H1 (cell line): Measurements from ENCODE around the gene CACNA1D. TPM values are rescaled to one million over a fixed set of nuclear protein-coding genes. Genes with fewer than 3 reads are reported as not detected.

Experiments used
- CTCF ChIA-PET: fragments of 300-600 bp; sonication (Branson Sonifier 250); formaldehyde crosslinking; loops from one replicate; lab custom pipeline; 2021; ENCODE audit not compliant: partially characterized antibody; lab: Charles Lee
- POLR2A ChIA-PET: fragments of 300-600 bp; sonication (Branson Sonifier 250); formaldehyde crosslinking; loops from one replicate; lab custom pipeline; 2021; ENCODE audit warnings: inconsistent platforms; ENCODE audit not compliant: partially characterized antibody; lab: Charles Lee
- DNase-seq, 2 experiments: peaks; one replicate each; pipeline versions ENCODE4 v3.0.0 to v3.0.0-alpha.2; 2010 to 2022; ENCODE audit warnings: low spot score in 2 of 2, low read depth in 1 of 2, mixed read lengths in 1 of 2
- FAIRE-seq: peaks from 2 replicates; lab custom pipeline; 2011; peaks lifted over from hg19 to GRCh38; lab: Jason Lieb, UNC
- H2AFZ ChIP-seq: 2 replicates; pipeline ENCODE4 v1.8.1; 2012; ENCODE audit warnings: low read length, inconsistent platforms
- H2AK5ac ChIP-seq: 2 replicates; pipeline ENCODE4 v1.6.1; 2013; ENCODE audit warnings: low read depth, low read length
- H2BK120ac ChIP-seq: replicated peaks from 2 replicates; pipeline ENCODE3; 2013; ENCODE audit warnings: low read depth, low read length, inconsistent platforms
- H2BK12ac ChIP-seq: 2 replicates; pipeline ENCODE4 v1.6.1; 2013; ENCODE audit warnings: low read depth, low read length
- H2BK15ac ChIP-seq: 2 replicates; pipeline ENCODE4 v1.6.1; 2013; ENCODE audit warnings: low read length
- H2BK20ac ChIP-seq: 2 replicates; pipeline ENCODE4 v1.6.1; 2013; ENCODE audit warnings: low read length
- H2BK5ac ChIP-seq: 2 replicates; pipeline ENCODE4 v1.6.1; 2013; ENCODE audit warnings: low read depth, low read length
- H3K14ac ChIP-seq: 2 replicates; pipeline ENCODE4 v1.6.1; 2013; ENCODE audit warnings: inconsistent platforms; ENCODE audit not compliant: insufficient read length
- H3K18ac ChIP-seq: 2 replicates; pipeline ENCODE4 v1.6.1; 2013; ENCODE audit warnings: low read length; ENCODE audit errors: extremely low read depth
- H3K23ac ChIP-seq: 2 replicates; pipeline ENCODE4 v1.6.1; 2013; ENCODE audit warnings: inconsistent platforms; ENCODE audit not compliant: insufficient read length
- H3K23me2 ChIP-seq: 2 replicates; pipeline ENCODE4 v1.6.1; 2013; ENCODE audit warnings: low read depth, low read length
- H3K27ac ChIP-seq: 2 replicates; pipeline ENCODE4 v1.6.1; 2011; ENCODE audit warnings: low read depth, low read length, inconsistent platforms
- H3K27me3 ChIP-seq, 4 experiments: replicated peaks in 1 of 4; 1 replicate in 1 of 4; 2 replicates in 3 of 4; pipeline versions ENCODE4 v1.6.1 to v1.8.1; 2011 to 2013; ENCODE audit warnings: low read length in 3 of 4, mild to moderate bottlenecking in 3 of 4, inconsistent platforms in 2 of 4, mixed read lengths in 2 of 4, moderate library complexity in 1 of 4; ENCODE audit not compliant: control insufficient read depth in 3 of 4, insufficient read depth in 3 of 4; ENCODE audit errors: extremely low read depth in 1 of 4
- H3K36me3 ChIP-seq, 4 experiments: 2 replicates each; pipeline versions ENCODE4 v1.6.1 to v1.8.1; 2011 to 2013; ENCODE audit warnings: mild to moderate bottlenecking in 4 of 4, low read length in 3 of 4, moderate library complexity in 2 of 4, control low read depth in 1 of 4, inconsistent platforms in 1 of 4; ENCODE audit not compliant: insufficient read depth in 4 of 4, control insufficient read depth in 2 of 4
- H3K4ac ChIP-seq: replicated peaks from 2 replicates; pipeline ENCODE3; 2013; ENCODE audit warnings: low read length, low read depth, mixed read lengths, inconsistent platforms; ENCODE audit not compliant: insufficient read length
- H3K4me1 ChIP-seq, 4 experiments: replicated peaks in 1 of 4; 1 replicate in 1 of 4; 2 replicates in 3 of 4; pipeline versions ENCODE4 v1.6.1 to v1.8.1; 2011 to 2013; ENCODE audit warnings: low read length in 3 of 4, inconsistent platforms in 2 of 4, mixed read lengths in 1 of 4; ENCODE audit not compliant: insufficient read depth in 4 of 4, control insufficient read depth in 3 of 4
- H3K4me2 ChIP-seq, 2 experiments: 2 replicates each; pipeline versions ENCODE4 v1.6.1 to v1.8.1; 2011 to 2013; ENCODE audit warnings: low read depth in 2 of 2, low read length in 2 of 2, control low read depth in 1 of 2, inconsistent platforms in 1 of 2, mild to moderate bottlenecking in 1 of 2; ENCODE audit not compliant: insufficient read depth in 1 of 2
- H3K4me3 ChIP-seq, 4 experiments: fragments of 200-600, 300-600 bp in 1 of 4; sonication (generic), shearing (Covaris generic), sonication (Bioruptor Twin) in 1 of 4; 2 replicates each; pipeline versions ENCODE4 v1.5.1 to v1.8.1; 2011 to 2016; ENCODE audit warnings: low read length in 4 of 4, low read depth in 3 of 4, control low read depth in 2 of 4, inconsistent platforms in 2 of 4, mild to moderate bottlenecking in 2 of 4, mixed read lengths in 1 of 4, moderate library complexity in 1 of 4; ENCODE audit not compliant: insufficient read depth in 2 of 4; ENCODE audit errors: extremely low read depth in 1 of 4
- H3K56ac ChIP-seq: replicated peaks from 2 replicates; pipeline ENCODE3; 2013; ENCODE audit warnings: low read depth, mild to moderate bottlenecking, mixed read lengths, low read length, inconsistent platforms; ENCODE audit not compliant: insufficient read length
- H3K79me1 ChIP-seq: 2 replicates; pipeline ENCODE4 v1.6.1; 2013; ENCODE audit warnings: low read depth, low read length, control low read depth
- H3K79me2 ChIP-seq, 2 experiments: 2 replicates each; pipeline versions ENCODE4 v1.6.1 to v1.8.1; 2012 to 2013; ENCODE audit warnings: low read length in 2 of 2, mild to moderate bottlenecking in 2 of 2, inconsistent platforms in 1 of 2; ENCODE audit not compliant: insufficient read depth in 2 of 2, control insufficient read depth in 1 of 2
- H3K9ac ChIP-seq, 4 experiments: replicated peaks in 1 of 4; 1 replicate in 1 of 4; 2 replicates in 3 of 4; pipeline versions ENCODE4 v1.6.1 to v1.8.1; 2011 to 2013; ENCODE audit warnings: low read depth in 3 of 4, low read length in 3 of 4, control low read depth in 2 of 4, mild to moderate bottlenecking in 2 of 4, moderate library complexity in 2 of 4, inconsistent platforms in 1 of 4; ENCODE audit errors: extremely low read depth in 1 of 4
- H3K9me3 ChIP-seq, 2 experiments: 2 replicates each; pipeline versions ENCODE4 v1.6.1 to v1.8.1; 2012 to 2013; ENCODE audit warnings: mild to moderate bottlenecking in 2 of 2, moderate library complexity in 2 of 2, control low read depth in 1 of 2, inconsistent platforms in 1 of 2, low read depth in 1 of 2, low read length in 1 of 2, mixed read lengths in 1 of 2; ENCODE audit not compliant: insufficient read depth in 2 of 2
- H4K20me1 ChIP-seq, 2 experiments: replicated peaks in 1 of 2; 2 replicates each; pipeline versions ENCODE3 to v1.8.1; 2011 to 2013; ENCODE audit warnings: inconsistent platforms in 2 of 2, low read length in 2 of 2, mild to moderate bottlenecking in 1 of 2; ENCODE audit not compliant: insufficient read depth in 2 of 2, control insufficient read depth in 1 of 2
- H4K5ac ChIP-seq: 2 replicates; pipeline ENCODE4 v1.6.1; 2013; ENCODE audit warnings: low read length, low read depth, mixed read lengths, inconsistent platforms; ENCODE audit not compliant: insufficient read length
- H4K8ac ChIP-seq: 2 replicates; pipeline ENCODE4 v1.8.0; 2013; ENCODE audit warnings: mild to moderate bottlenecking, moderate library complexity, low read length, inconsistent platforms; ENCODE audit not compliant: insufficient read depth; ENCODE audit errors: extremely low read depth
- H4K91ac ChIP-seq: replicated peaks from 2 replicates; pipeline ENCODE3; 2013; ENCODE audit warnings: low read length, mixed read lengths, inconsistent platforms; ENCODE audit not compliant: insufficient read length
- HDAC2 ChIP-seq, 2 experiments: fragments of 300-600 bp in 1 of 2; sonication (generic) in 1 of 2; IDR thresholded peaks; 2 replicates each; pipeline ENCODE4 v1.6.1; 2011 to 2012; ENCODE audit warnings: low read depth in 2 of 2, low read length in 2 of 2, mild to moderate bottlenecking in 2 of 2, moderate library complexity in 2 of 2, borderline replicate concordance in 1 of 2, inconsistent platforms in 1 of 2
- MAFK ChIP-seq: IDR thresholded peaks from 2 replicates; pipeline ENCODE4 v1.6.1; 2012; ENCODE audit warnings: low read depth, mild to moderate bottlenecking, improper control_type of control experiment, low read length
- RAD21 ChIP-seq, 2 experiments: IDR thresholded peaks in 1 of 2; conservative IDR thresholded peaks in 1 of 2; 2 replicates each; pipeline ENCODE4 v1.6.1; 2011; ENCODE audit warnings: low read depth in 2 of 2, low read length in 2 of 2, improper control_type of control experiment in 1 of 2, inconsistent platforms in 1 of 2, mild to moderate bottlenecking in 1 of 2, moderate library complexity in 1 of 2
- TAF1 ChIP-seq: IDR thresholded peaks from 2 replicates; pipeline ENCODE4 v1.6.1; 2011; ENCODE audit warnings: mild to moderate bottlenecking, low read depth, low read length
- WGBS, 2 experiments: shearing (Covaris generic) in 1 of 2; methylation state at CpG; one replicate each; pipeline versions ENCODE4 v1.1.6 to v1.1.7; 2013 to 2015; ENCODE audit warnings: low lambda C conversion rate in 2 of 2, mixed read lengths in 2 of 2, inconsistent platforms in 1 of 2, low coverage in 1 of 2, missing lambda C conversion rate in 1 of 2; ENCODE audit not compliant: insufficient replicate concordance in 2 of 2, insufficient coverage in 1 of 2, insufficient read length in 1 of 2; ENCODE audit errors: extremely low coverage in 1 of 2, missing lambda C conversion rate in 1 of 2; 5-methylcytosine and 5-hydroxymethylcytosine counted together
- polyA plus RNA-seq, 7 experiments: library from polyadenylated mRNA; depleted of rRNA in 3 of 7; stranded (reverse) in 5 of 7; unstranded in 2 of 7; fragments of >200 nt in 5 of 7; fragments of 200-250 nt in 2 of 7; gene quantifications; 1 replicate in 5 of 7; 2 replicates in 1 of 7; 4 replicates in 1 of 7; pipeline versions ENCODE4 v1.2.1 to v1.2.3, GENCODE V29; 2011 to 2013; ENCODE audit warnings: missing spikeins in 2 of 7, mixed read lengths in 2 of 7
- total RNA-seq: library from RNA; stranded (reverse); fragmentation: NEBNext Ultra II Directional; extraction: Animal tissue kit (Norgen Biotek cat#: 25700); gene quantifications from 2 replicates; pipeline ENCODE4 v1.2.1, GENCODE V29; 2021
- TF ChIP-seq, protein P1 (sequence below): IDR thresholded peaks from 2 replicates; pipeline ENCODE4 v1.6.1; 2011; ENCODE audit warnings: low read length, improper control_type of control experiment
- TF ChIP-seq, protein P2 (sequence below), 3 experiments: IDR thresholded peaks; 1 replicate in 2 of 3; 2 replicates in 1 of 3; pipeline versions ENCODE4 v1.5.1 to v1.6.1; 2011; ENCODE audit warnings: low read length in 3 of 3, mild to moderate bottlenecking in 3 of 3, inconsistent platforms in 2 of 3, low read depth in 1 of 3, moderate library complexity in 1 of 3; ENCODE audit not compliant: insufficient read depth in 1 of 3; ENCODE audit errors: control extremely low read depth in 1 of 3

Gene CACNA1D
- total and polyA plus RNA-seq, 2 of the 8 experiments (the other 6 are each of a cell fraction or from before 2014, with no cell fraction given): 2.0 to 2.9 TPM

DNA sequence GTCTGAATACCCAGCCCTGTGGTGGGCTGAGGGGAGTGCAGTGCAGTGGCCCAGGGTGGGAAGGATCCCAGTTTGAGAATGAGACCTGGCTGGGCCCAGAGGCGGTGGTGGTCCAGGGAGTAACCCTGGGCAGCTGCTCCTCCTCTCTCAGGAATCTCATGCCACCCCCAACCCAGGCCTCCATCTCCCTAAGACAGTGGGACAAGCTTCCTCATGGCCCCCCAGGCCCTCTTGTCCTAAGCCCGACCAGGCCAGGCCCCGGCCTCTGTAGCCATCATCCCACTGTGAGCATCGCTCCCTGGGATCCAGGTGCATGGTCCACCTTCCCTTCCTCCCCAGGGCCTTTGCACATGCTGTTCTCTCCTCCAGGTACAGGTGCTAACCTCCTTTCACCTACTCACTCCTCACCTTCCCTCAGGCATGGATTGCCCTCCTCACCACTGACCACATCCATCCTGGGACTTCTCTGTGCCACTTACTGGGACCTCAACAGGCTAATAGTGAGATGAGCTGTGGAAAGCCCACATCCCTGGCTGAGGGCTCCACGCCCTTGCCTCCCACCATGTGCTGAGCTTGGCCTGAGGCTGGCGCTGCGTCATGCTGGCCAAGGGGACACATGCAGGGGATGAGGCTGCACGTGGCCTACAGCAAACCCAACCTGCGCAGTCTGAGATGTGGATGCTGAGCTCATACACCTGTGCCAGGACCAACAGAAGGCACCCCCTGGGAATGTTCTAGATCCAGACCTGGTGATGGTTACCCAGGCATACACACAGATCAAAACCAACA lies 341.9 kb downstream of the CACNA1D start:
- WGBS, 2 experiments: 96% methylated on average over 9 of the region's 9 CpGs; no CpG with 5 or more reads in 1 of the 2 experiments
- 0 out of 4 replicates have a peak, but pooled peaks cover 0 to 3% of the 10 kb centered on the region in 2 experiments for H3K79me2 ChIP-seq
- no peak overlapping the region for H3K4ac ChIP-seq
- H2BK20ac ChIP-seq: no peak overlapping the region
- no peak overlapping the region; the same call in 1 of the 2 replicates for H4K8ac ChIP-seq
- no peak for DNase-seq
- H3K9me3 ChIP-seq: no peaks in the 10 kb centered on the region
- no peak overlapping the region for H3K14ac ChIP-seq
- H3K36me3 ChIP-seq: peaks cover 0 to 6% (median 0%) of the 10 kb centered on the region in 4 experiments; a peak in 4 of 8 replicates
- ChIA-PET POLR2A (interaction anchor here (1.3 to 1.4 kb wide), 2 partner anchors 9 to 12 kb away, joined by 3 read pairs; no protein-coding TSS in a partner anchor), CTCF (interaction anchor here (3.7 kb wide), 1 partner anchor 8 kb away, joined by 23 read pairs; no protein-coding TSS in a partner anchor)
- no peak overlapping the region for H3K4me2 ChIP-seq
- H3K79me1 ChIP-seq: 0 out of 2 replicates have a peak, but pooled peaks cover 2% of the 10 kb centered on the region
- H2AFZ ChIP-seq: no peak overlapping the region
- H3K23me2 ChIP-seq: no peaks in the 10 kb centered on the region
- no peak overlapping the region for H2BK120ac ChIP-seq
- H4K5ac ChIP-seq: no peak overlapping the region
- no peak overlapping the region for H3K56ac ChIP-seq
- FAIRE-seq: no peak
- no peak overlapping the region for H2BK15ac ChIP-seq
- H2AK5ac ChIP-seq: no peak overlapping the region
- H4K91ac ChIP-seq: no peak overlapping the region
- no peak overlapping the region for H3K18ac ChIP-seq
- H3K27ac ChIP-seq: no peak overlapping the region
- H3K4me3 ChIP-seq: no peak overlapping the region
- no peaks in the 10 kb centered on the region for H3K27me3 ChIP-seq
- H3K9ac ChIP-seq: no peak overlapping the region
- H3K4me1 ChIP-seq: peaks cover 0 to 1% (median 0%) of the 10 kb centered on the region in 4 experiments; a peak in 1 of 7 replicates
- no peak overlapping the region for H2BK12ac ChIP-seq
- H4K20me1 ChIP-seq: peaks cover 0 to 4% of the 10 kb centered on the region in 2 experiments
- H3K23ac ChIP-seq: no peak overlapping the region
- H2BK5ac ChIP-seq: no peak overlapping the region
- TF ChIP-seq HDAC2 (IDR thresholded peaks at IDR 0.05; ENCODE audit: borderline replicate concordance in 1 of 2, low read depth in 2 of 2, low read length in 2 of 2): no peak
- TF ChIP-seq, protein P1, sequence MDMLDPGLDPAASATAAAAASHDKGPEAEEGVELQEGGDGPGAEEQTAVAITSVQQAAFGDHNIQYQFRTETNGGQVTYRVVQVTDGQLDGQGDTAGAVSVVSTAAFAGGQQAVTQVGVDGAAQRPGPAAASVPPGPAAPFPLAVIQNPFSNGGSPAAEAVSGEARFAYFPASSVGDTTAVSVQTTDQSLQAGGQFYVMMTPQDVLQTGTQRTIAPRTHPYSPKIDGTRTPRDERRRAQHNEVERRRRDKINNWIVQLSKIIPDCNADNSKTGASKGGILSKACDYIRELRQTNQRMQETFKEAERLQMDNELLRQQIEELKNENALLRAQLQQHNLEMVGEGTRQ: no peak
- TF ChIP-seq MAFK: no peak
- TF ChIP-seq, protein P2, sequence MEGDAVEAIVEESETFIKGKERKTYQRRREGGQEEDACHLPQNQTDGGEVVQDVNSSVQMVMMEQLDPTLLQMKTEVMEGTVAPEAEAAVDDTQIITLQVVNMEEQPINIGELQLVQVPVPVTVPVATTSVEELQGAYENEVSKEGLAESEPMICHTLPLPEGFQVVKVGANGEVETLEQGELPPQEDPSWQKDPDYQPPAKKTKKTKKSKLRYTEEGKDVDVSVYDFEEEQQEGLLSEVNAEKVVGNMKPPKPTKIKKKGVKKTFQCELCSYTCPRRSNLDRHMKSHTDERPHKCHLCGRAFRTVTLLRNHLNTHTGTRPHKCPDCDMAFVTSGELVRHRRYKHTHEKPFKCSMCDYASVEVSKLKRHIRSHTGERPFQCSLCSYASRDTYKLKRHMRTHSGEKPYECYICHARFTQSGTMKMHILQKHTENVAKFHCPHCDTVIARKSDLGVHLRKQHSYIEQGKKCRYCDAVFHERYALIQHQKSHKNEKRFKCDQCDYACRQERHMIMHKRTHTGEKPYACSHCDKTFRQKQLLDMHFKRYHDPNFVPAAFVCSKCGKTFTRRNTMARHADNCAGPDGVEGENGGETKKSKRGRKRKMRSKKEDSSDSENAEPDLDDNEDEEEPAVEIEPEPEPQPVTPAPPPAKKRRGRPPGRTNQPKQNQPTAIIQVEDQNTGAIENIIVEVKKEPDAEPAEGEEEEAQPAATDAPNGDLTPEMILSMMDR (IDR thresholded peaks at IDR 0.05; ENCODE audit: control extremely low read depth in 1 of 3, insufficient read depth in 1 of 3, low read depth in 1 of 3, low read length in 3 of 3): no peak
- no peak for TF ChIP-seq TAF1
- no peak for TF ChIP-seq RAD21 (IDR thresholded peaks at IDR 0.05 in 1 of 2, conservative IDR thresholded peaks at IDR 0.05 in 1 of 2; ENCODE audit: low read depth in 2 of 2, low read length in 2 of 2)
